ENCODE results near the gene CCDC86. TPM values are rescaled to one million over a fixed set of nuclear protein-coding genes. Genes with fewer than 3 reads are reported as not detected.

Gene CCDC86
- total and polyA plus RNA-seq, 10 of the 15 experiments (the other 5 are each of a cell fraction or from before 2014, with no cell fraction given), result 2.0 to 87.2 (median 38.7) TPM

- Histone ChIP-seq H3K4me3 (no peak overlapping the region), H3K27me3 (replicated peaks in 1 of 2; ENCODE audit: control insufficient read depth in 2 of 2, insufficient read depth in 2 of 2, low read length in 1 of 2) (no peaks in the 10 kb centered on the region), H4K20me1 (ENCODE audit: control insufficient read depth, insufficient read depth) (no peaks in the 10 kb centered on the region), H3K79me2 (ENCODE audit: control insufficient read depth, insufficient read depth, low read length) (no peaks in the 10 kb centered on the region), H2AFZ (ENCODE audit: control insufficient read depth, low read depth, low read length) (no peak overlapping the region; the same call in 1 of the 2 replicates), H3K27ac (ENCODE audit: control insufficient read depth, insufficient read depth) (no peak overlapping the region), H3K4me2 (ENCODE audit: control insufficient read depth, insufficient read depth) (no peak overlapping the region), H3K4me1 (ENCODE audit: control insufficient read depth, insufficient read depth, low read length) (0 out of 2 replicates have a peak, but pooled peaks cover 3% of the 10 kb centered on the region), H3K9me3 (replicated peaks; ENCODE audit: control insufficient read depth, insufficient read depth, low read length) (no peaks in the 10 kb centered on the region), H3K36me3 (ENCODE audit: control insufficient read depth in 2 of 2, insufficient read depth in 2 of 2, low read length in 1 of 2) (no peaks in the 10 kb centered on the region), H3K9ac (ENCODE audit: control insufficient read depth, insufficient read depth, low read length) (no peak overlapping the region)
- FAIRE-seq (no peak), ATAC-seq (no peak; the same call in 2 of the 3 replicates), DNase-seq (ENCODE audit: low read depth, low spot score) (no peak)
- CTCF ChIA-PET, result no interaction called here
- POLR2A ChIA-PET, result interaction anchor here (0.6 kb wide), 1 partner anchor 54 kb away, joined by 3 read pairs; no protein-coding TSS in a partner anchor
- RAD21 ChIA-PET (ENCODE audit: unreplicated experiment), result no interaction called here
- TF ChIP-seq BMI1 (IDR thresholded peaks at IDR 0.05; ENCODE audit: borderline replicate concordance) (no peak), ZNF207 (IDR thresholded peaks at IDR 0.05; ENCODE audit: borderline replicate concordance) (no peak), STAT1 (conservative IDR thresholded peaks at IDR 0.05) (no peak)
- TF ChIP-seq, protein P1, sequence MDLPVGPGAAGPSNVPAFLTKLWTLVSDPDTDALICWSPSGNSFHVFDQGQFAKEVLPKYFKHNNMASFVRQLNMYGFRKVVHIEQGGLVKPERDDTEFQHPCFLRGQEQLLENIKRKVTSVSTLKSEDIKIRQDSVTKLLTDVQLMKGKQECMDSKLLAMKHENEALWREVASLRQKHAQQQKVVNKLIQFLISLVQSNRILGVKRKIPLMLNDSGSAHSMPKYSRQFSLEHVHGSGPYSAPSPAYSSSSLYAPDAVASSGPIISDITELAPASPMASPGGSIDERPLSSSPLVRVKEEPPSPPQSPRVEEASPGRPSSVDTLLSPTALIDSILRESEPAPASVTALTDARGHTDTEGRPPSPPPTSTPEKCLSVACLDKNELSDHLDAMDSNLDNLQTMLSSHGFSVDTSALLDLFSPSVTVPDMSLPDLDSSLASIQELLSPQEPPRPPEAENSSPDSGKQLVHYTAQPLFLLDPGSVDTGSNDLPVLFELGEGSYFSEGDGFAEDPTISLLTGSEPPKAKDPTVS (IDR thresholded peaks at IDR 0.05; ENCODE audit: low read depth, low read length), result no peak
- no TSS peak for BruUV-seq (replicated peaks)
- in situ Hi-C loops (cut with MboI) (no loop called here), intact Hi-C loops (cut with micrococcal nuclease; ENCODE audit: unreplicated experiment) (no loop called here)
- WGBS (ENCODE audit: insufficient coverage, insufficient replicate concordance, low lambda C conversion rate, missing lambda C conversion rate), result 37% methylated on average over 7 of the region's 7 CpGs
- SMC1A ChIA-PET (ENCODE audit: uncharacterized antibody, unreplicated experiment), result interaction anchor here (0.6 to 0.9 kb wide), 3 partner anchors 18 to 349 kb away, joined by 3 read pairs; no protein-coding TSS in a partner anchor
These were observed 19.0 kb downstream of the CCDC86 start for GRCh38 chr11:60860943-60861342.

DNA sequence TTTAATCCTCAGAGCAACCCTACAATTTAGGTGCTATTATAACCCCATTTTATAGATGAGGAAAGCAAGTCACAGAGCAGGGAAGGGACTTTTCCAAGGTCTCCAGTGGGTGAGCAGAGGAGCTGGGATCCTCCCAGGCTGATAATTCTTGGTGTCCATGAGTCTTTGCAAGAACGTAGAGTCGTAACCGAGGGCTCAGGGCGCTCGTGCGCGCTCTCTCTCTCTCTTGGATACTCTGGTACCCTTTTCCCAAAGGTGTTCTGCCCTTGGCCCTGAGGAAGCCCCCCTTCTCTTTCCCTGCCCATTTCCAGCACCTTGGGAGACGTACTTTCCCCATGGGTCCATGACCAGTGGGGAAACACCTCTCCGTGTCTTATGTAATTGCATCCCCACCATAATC is 20.3 kb downstream of the CCDC86 start:
- intact Hi-C loops (cut with micrococcal nuclease; ENCODE audit: unreplicated experiment) (no loop called here), in situ Hi-C loops (cut with MboI) (no loop called here)
- SMC1A ChIA-PET (ENCODE audit: uncharacterized antibody, unreplicated experiment), result no interaction called here
- CTCF ChIA-PET, result no interaction called here
- no TSS peak for BruUV-seq (replicated peaks)
- RAD21 ChIA-PET (ENCODE audit: unreplicated experiment), result no interaction called here
- ATAC-seq (no peak), FAIRE-seq (no peak), DNase-seq (ENCODE audit: low read depth, low spot score) (no peak)
- Histone ChIP-seq H3K27ac (ENCODE audit: control insufficient read depth, insufficient read depth) (no peak overlapping the region), H4K20me1 (ENCODE audit: control insufficient read depth, insufficient read depth) (no peaks in the 10 kb centered on the region), H3K4me1 (ENCODE audit: control insufficient read depth, insufficient read depth, low read length) (0 out of 2 replicates have a peak, but pooled peaks cover 3% of the 10 kb centered on the region), H3K4me2 (ENCODE audit: control insufficient read depth, insufficient read depth) (no peak overlapping the region), H3K79me2 (ENCODE audit: control insufficient read depth, insufficient read depth, low read length) (no peaks in the 10 kb centered on the region), H3K36me3 (ENCODE audit: control insufficient read depth in 2 of 2, insufficient read depth in 2 of 2, low read length in 1 of 2) (no peaks in the 10 kb centered on the region), H2AFZ (ENCODE audit: control insufficient read depth, low read depth, low read length) (no peak overlapping the region), H3K4me3 (no peak overlapping the region), H3K27me3 (replicated peaks in 1 of 2; ENCODE audit: control insufficient read depth in 2 of 2, insufficient read depth in 2 of 2, low read length in 1 of 2) (no peaks in the 10 kb centered on the region), H3K9ac (ENCODE audit: control insufficient read depth, insufficient read depth, low read length) (no peak overlapping the region), H3K9me3 (replicated peaks; ENCODE audit: control insufficient read depth, insufficient read depth, low read length) (no peaks in the 10 kb centered on the region)
- 71% methylated on average over 9 of the region's 9 CpGs for WGBS (ENCODE audit: insufficient coverage, insufficient replicate concordance, low lambda C conversion rate, missing lambda C conversion rate)
- POLR2A ChIA-PET, result no interaction called here
- TF ChIP-seq, protein P2, sequence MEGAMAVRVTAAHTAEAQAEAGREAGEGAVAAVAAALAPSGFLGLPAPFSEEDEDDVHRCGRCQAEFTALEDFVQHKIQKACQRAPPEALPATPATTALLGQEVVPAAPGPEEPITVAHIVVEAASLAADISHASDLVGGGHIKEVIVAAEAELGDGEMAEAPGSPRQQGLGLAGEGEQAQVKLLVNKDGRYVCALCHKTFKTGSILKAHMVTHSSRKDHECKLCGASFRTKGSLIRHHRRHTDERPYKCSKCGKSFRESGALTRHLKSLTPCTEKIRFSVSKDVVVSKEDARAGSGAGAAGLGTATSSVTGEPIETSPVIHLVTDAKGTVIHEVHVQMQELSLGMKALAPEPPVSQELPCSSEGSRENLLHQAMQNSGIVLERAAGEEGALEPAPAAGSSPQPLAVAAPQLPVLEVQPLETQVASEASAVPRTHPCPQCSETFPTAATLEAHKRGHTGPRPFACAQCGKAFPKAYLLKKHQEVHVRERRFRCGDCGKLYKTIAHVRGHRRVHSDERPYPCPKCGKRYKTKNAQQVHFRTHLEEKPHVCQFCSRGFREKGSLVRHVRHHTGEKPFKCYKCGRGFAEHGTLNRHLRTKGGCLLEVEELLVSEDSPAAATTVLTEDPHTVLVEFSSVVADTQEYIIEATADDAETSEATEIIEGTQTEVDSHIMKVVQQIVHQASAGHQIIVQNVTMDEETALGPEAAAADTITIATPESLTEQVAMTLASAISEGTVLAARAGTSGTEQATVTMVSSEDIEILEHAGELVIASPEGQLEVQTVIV (IDR thresholded peaks at IDR 0.05; ENCODE audit: borderline replicate concordance, partially characterized antibody), result no peak
- TF ChIP-seq RBBP5 (conservative IDR thresholded peaks at IDR 0.05), result no peak

Measured in GM12878 (cell line).